ENCODE data around the gene SH3BP2. TPM values are rescaled to one million over a fixed set of nuclear protein-coding genes. Genes with fewer than 3 reads are reported as not detected.
A peak's percentile ranks its signal among the peaks of the same experiment; 100 is the strongest.

Gene SH3BP2
- total and polyA plus RNA-seq, 2 donors from 2014 or later: 27.3 to 128 TPM

- Histone ChIP-seq H3K4me1 (ENCODE audit: control insufficient read depth in 2 of 3, insufficient read depth in 2 of 3, low read depth in 1 of 3, low read length in 3 of 3) (peaks cover 0 to 31% (median 19%) of the 10 kb centered on the region in 3 donors), H3K4me3 (ENCODE audit: low read length in 3 of 3) (no peak overlapping the region), H3K36me3 (ENCODE audit: control insufficient read depth in 2 of 3, insufficient read depth in 3 of 3, low read length in 3 of 3) (peaks cover 2 to 9% (median 4%) of the 10 kb centered on the region in 3 donors), H3K27ac (ENCODE audit: low read depth in 2 of 2, low read length in 2 of 2) (no peak overlapping the region), H3K27me3 (ENCODE audit: control insufficient read depth, insufficient read depth, low read length) (no peaks in the 10 kb centered on the region), H3K9me3 (ENCODE audit: control insufficient read depth in 2 of 3, insufficient read depth in 1 of 3, low read length in 3 of 3) (no peaks in the 10 kb centered on the region), H3K9ac (ENCODE audit: low read length in 3 of 3) (no peak overlapping the region)
- intact Hi-C loops (cut with DNase I): no loop called here
- TF ChIP-seq CTCF (IDR thresholded peaks at IDR 0.05; ENCODE audit: borderline replicate concordance, extremely low read depth, insufficient read depth): no peak
- FAIRE-seq (no peak), DNase-seq (no peak)
Measured at GRCh38 chr4:2873329-2873728, 80.4 kb downstream of the SH3BP2 start.

GRCh38 chr4:2874861-2875260 lies 82.0 kb downstream of the SH3BP2 start:
- Histone ChIP-seq H3K9me3 (ENCODE audit: control insufficient read depth in 2 of 3, insufficient read depth in 1 of 3, low read length in 3 of 3) (no peaks in the 10 kb centered on the region), H3K4me3 (ENCODE audit: low read length in 3 of 3) (no peak overlapping the region), H3K9ac (ENCODE audit: low read length in 3 of 3) (no peak overlapping the region), H3K36me3 (ENCODE audit: control insufficient read depth in 2 of 3, insufficient read depth in 3 of 3, low read length in 3 of 3) (peaks cover 3 to 9% (median 4%) of the 10 kb centered on the region in 3 donors), H3K4me1 (ENCODE audit: control insufficient read depth in 2 of 3, insufficient read depth in 2 of 3, low read depth in 1 of 3, low read length in 3 of 3) (peaks cover 0 to 20% (median 9%) of the 10 kb centered on the region in 3 donors), H3K27me3 (ENCODE audit: control insufficient read depth, insufficient read depth, low read length) (no peaks in the 10 kb centered on the region), H3K27ac (ENCODE audit: low read depth in 2 of 2, low read length in 2 of 2) (no peak overlapping the region)
- intact Hi-C loops (cut with DNase I): no loop called here
- peak in 1 of 5 donors; percentile 18 for DNase-seq
- FAIRE-seq: no peak
- no peak for TF ChIP-seq CTCF (IDR thresholded peaks at IDR 0.05; ENCODE audit: borderline replicate concordance, extremely low read depth, insufficient read depth)

GRCh38 chr4:2875556-2875955 lies 82.7 kb downstream of the SH3BP2 start:
- intact Hi-C loops (cut with DNase I): no loop called here
- Histone ChIP-seq H3K4me1 (ENCODE audit: control insufficient read depth in 2 of 3, insufficient read depth in 2 of 3, low read depth in 1 of 3, low read length in 3 of 3) (peaks cover 0 to 14% (median 7%) of the 10 kb centered on the region in 3 donors), H3K9ac (ENCODE audit: low read length in 3 of 3) (no peak overlapping the region), H3K4me3 (ENCODE audit: low read length in 3 of 3) (no peak overlapping the region), H3K27me3 (ENCODE audit: control insufficient read depth, insufficient read depth, low read length) (no peaks in the 10 kb centered on the region), H3K9me3 (ENCODE audit: control insufficient read depth in 2 of 3, insufficient read depth in 1 of 3, low read length in 3 of 3) (no peaks in the 10 kb centered on the region), H3K36me3 (ENCODE audit: control insufficient read depth in 2 of 3, insufficient read depth in 3 of 3, low read length in 3 of 3) (peaks cover 4 to 9% (median 4%) of the 10 kb centered on the region in 3 donors), H3K27ac (ENCODE audit: low read depth in 2 of 2, low read length in 2 of 2) (no peak overlapping the region)
- DNase-seq: no peak
- FAIRE-seq: no peak
- no peak for TF ChIP-seq CTCF (IDR thresholded peaks at IDR 0.05; ENCODE audit: borderline replicate concordance, extremely low read depth, insufficient read depth)

GRCh38 chr4:2878346-2878745 lies 85.5 kb downstream of the SH3BP2 start:
- H3K4me1 ChIP-seq (ENCODE audit: control insufficient read depth in 2 of 3, insufficient read depth in 2 of 3, low read depth in 1 of 3, low read length in 3 of 3): peaks cover 0 to 7% (median 4%) of the 10 kb centered on the region in 3 donors
- no peak overlapping the region for H3K27ac ChIP-seq (ENCODE audit: low read depth in 2 of 2, low read length in 2 of 2)
- intact Hi-C loops (cut with DNase I): no loop called here
- FAIRE-seq: no peak
- no peaks in the 10 kb centered on the region for H3K9me3 ChIP-seq (ENCODE audit: control insufficient read depth in 2 of 3, insufficient read depth in 1 of 3, low read length in 3 of 3)
- H3K27me3 ChIP-seq (ENCODE audit: control insufficient read depth, insufficient read depth, low read length): no peaks in the 10 kb centered on the region
- TF ChIP-seq CTCF (IDR thresholded peaks at IDR 0.05; ENCODE audit: borderline replicate concordance, extremely low read depth, insufficient read depth): no peak
- H3K9ac ChIP-seq (ENCODE audit: low read length in 3 of 3): no peak overlapping the region
- peak in 1 of 5 donors; percentile 18 for DNase-seq
- peaks cover 6 to 23% (median 15%) of the 10 kb centered on the region in 3 donors for H3K36me3 ChIP-seq (ENCODE audit: control insufficient read depth in 2 of 3, insufficient read depth in 3 of 3, low read length in 3 of 3)
- no peak overlapping the region for H3K4me3 ChIP-seq (ENCODE audit: low read length in 3 of 3)

Data from kidney (tissue), 14 donors.